GM19372 (cell line): ENCODE measurements around the gene TAOK1.
"Not testable (repeated sequence)": the region's sequence is repeated elsewhere in the genome, so short reads cannot be mapped to it uniquely, and the experiment has no call there.

Experiments
- ATAC-seq: cut with Tn5 transposase; IDR thresholded peaks from one replicate; pipeline ENCODE4 v1.9.1; 2021; ENCODE audit warnings: mild to moderate bottlenecking, low read depth, moderate library complexity; ENCODE audit not compliant: unreplicated experiment

The TAOK1 gene

DNA sequence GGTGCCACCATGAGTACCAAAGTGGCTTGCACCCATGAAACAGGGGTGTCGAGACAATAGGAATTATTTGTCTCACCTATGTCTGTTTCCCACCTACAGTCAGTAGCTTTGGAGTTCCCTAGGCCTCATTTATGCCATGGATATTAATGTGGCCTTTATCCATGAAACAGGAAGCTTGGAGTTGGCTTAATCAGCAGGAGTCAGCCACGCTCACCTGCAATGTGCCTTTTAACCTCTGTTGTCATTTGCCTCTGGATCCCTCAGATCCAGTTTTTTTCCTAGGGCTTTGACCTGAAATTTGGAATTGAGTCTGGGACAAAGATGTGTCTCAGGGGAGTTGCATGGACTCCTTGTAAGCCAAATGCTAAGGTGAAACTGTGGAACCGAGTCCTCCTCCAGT lies 44.4 kb downstream of the TAOK1 start:
- no peak for ATAC-seq

DNA sequence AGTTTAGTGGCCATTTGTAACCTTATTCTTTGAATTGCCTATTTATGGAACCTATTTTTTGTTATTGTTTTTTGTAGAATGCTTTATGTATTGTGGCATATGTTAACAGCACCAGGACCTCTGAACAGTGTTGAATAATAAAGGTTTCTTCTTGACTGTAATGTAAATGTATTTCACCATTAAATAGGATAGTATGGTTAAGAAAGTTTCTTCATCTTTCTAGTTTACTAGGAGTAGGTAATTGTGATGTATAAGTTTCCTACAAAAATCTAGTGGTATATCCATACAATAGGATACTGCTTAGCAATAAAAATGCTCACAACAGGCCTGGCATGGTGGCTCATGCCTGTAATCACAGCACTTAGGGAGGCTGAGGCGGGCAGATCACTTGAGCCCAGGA lies 52.3 kb downstream of the TAOK1 start:
- no peak for ATAC-seq

DNA sequence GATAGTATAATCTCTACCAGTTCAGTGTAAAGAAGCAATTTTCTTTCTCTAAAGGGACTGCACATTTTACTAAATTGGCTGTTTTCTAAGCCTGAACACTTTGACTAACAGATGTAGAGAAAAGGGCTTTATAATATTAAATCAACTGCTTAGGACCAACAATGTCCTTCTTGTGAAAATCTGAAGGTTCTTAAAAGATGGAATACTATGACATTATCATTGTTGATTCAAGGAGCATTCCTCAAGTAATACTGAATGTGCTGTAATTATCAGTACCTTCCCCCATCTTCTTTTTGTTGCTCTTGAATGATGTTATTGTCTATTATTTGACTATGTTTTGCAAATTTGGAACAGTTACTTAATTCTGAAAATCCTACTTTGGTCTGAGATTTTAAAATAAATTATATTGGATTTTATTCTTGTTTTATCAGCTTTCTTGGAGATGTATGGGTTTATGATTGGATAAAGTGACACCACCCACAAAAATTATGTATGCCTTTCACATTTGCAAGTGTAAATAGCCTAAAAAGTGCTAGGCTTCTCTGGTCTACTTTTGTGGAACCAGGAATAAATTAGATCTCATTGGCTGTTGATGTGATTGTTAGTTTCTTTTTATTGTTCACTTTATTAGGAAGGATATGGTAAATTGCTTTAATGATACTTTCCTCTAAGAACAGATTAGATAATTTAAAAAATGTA lies 53.0 kb downstream of the TAOK1 start:
- no peak for ATAC-seq

DNA sequence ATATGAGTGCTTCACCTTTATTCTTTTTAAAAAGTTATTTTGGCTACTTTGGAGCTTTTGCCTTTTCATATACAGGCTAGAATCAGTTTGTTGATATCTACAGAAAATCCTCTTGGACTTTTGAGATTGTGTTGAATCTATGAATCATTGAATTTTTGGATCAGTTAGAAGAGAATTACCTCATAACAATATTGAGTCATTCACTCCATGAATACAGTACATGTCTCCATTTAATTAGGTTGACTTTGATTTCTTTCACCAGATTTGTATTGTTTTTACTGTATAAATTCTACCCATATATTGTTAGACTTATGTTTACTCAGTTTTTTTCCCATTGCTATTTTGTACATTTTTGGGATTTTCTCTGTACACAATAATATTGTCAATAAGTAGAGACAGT lies 54.4 kb downstream of the TAOK1 start:
- ATAC-seq, result no peak

DNA sequence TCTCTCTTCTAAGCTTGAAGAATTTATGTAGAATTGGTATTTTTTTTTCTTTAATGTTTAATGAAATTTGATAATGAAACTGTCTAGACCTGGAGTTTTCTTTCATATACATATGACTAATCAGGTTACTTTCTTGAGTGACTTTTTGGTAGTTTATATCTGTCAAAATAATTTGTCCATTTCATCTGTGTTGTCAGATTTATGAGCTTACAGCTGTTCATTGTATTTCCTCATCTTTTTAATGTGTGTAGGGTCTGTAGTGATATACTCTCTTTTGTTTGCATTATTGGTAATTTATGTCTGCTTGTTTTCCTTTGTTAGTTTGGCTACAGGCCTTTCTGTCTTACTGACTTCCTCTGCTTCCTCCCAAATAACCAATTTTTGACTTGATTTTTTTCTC lies 55.7 kb downstream of the TAOK1 start:
- no peak for ATAC-seq

DNA sequence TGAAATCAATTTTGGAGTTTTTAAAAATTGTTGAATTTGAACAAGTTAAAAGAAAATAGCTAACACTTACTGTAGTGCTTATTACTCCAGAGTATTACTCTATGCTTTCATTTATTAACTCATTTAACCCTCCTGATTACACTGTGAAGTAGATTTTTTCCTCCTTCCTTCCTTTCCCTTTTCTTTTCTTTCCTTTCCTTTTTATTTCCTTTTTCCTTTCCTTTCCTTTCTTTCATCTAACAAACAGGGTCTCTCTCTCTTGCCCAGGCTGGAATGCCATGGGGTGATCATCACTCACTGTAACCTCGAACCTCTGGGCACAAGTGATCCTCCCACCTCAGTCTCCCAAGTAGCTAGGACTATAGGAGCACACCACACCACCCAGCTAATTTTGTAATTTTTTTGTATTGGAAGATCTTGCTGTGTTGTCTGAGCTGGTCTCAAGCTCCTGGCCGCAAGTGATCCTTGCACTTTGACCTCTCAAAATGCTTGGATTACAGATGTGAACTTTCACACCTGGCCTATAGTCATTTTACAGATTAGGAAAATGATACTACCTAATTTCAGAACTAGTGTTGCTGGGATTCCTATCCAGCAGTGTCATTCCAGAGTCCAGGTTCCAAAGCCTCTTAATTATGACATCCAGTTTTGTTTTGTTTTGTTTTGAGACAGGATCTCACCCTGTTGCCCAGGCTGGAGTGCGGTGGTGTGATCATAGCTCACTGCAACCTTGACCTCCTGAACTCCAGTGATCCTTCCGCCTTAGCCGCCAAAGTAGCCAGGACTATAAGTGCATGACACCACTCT lies 59.9 kb downstream of the TAOK1 start:
- ATAC-seq, result no peak

DNA sequence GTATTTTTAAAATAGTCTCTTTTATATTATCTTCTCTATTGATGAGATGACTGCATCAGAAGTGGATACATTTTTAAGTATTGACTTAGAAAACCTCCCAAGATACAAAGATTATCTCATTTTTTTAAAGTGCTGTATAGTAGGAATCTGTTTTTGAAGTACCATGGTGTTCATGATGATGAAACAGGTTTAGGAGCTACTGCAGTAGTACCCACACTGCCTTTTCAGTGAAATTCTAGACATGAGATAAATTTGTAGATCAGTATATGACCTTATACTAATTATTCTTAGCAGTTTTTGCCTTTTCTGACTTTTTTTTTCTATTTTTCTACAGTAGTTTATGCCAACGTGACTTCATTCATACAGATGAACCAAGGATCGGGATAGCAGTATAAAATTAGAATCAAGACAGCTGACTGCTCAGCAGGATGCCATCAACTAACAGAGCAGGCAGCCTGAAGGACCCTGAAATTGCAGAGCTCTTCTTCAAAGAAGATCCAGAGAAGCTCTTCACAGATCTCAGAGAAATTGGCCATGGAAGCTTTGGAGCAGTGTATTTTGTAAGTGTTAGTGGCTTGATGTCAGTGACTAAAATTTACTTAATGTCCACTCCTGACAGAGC lies 61.1 kb downstream of the TAOK1 start:
- no peak for ATAC-seq

DNA sequence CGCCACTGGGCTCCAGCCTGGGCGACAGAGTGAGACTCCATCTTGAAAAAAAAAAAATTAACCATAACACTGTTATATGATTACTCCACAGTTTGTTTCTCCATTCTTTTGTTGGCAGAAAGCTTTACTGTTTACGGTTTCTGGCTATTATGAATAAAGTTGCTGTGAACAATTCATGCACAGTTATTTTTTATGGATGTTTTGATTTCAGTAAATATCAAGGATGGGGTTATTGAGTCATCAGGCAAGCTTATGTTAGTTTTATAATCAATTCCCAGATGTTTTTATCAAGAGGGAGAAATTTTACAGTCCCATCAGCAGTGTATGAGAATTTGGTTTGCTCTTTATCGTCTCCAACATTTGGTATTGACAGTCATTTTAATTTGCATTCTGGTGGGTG lies 67.9 kb downstream of the TAOK1 start:
- ATAC-seq, result no peak

DNA sequence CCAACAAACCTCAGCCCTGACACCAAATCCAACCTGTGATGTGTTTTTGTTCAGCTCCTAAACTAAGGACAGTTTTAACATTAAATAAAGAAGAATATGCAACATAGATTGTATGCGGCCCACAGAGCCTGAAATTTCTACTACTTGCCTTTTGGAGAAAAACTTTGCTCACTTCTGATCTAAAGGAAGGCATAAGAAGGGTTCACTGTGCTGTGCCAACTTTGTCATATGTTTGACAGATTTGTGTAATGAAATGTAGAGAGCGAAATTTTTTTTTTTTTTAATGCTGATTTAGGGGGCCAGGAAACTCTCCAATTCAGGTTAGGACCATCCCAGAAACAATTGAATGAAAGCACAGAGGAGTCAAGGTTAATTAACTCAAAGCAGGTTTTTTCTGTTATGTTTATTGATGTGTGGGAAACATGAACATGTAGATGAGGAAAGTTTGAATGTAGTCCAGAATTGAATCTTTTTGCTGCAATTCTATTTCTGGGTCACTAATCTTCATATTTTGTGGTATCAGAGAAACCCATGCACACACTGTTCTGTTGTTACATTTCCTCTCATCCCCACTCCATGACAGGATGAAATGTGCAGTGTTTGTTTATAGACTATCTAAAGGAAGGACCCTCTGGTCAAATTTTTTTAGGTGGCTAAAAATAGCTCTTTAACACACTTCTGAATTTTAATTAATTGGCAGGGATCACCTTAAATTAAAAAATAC lies 71.5 kb downstream of the TAOK1 start:
- ATAC-seq, result no peak

DNA sequence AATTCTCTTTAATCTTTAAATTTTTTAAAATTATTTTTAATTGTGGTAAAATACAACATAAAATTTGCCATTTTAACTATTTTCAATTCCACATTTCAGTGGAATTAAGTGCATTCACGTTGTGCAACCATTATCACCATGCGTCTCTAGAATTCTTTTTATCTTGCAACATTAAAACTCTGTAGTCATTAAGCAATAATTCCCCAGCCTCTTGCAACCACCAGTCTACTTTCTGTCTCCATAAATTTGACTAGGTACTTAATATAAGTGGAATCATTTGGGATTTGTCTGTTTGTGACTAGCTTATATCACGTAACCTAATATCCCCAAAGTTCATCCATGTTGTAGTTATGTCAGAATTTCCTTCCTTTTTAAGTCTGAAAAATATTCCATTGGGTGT lies 79.1 kb downstream of the TAOK1 start:
- no peak for ATAC-seq

DNA sequence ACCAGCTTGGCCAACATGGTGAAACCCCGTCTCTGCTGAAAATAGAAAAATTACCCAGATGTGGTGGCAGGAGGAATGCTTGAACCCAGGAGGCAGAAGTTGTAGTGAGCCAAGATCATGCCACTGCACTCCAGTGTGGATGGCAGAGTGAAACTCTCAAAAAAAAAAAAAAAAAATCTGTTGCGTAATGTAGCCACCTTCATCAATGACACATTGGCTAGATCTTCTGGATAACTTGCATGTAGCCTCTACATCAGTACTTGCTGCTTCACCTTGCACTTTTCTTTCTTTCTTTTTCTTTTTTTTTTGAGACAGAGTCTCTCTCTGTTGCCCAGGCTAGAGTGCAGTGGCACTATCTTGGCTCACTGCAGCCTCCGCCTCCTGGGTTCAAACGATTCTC lies 83.3 kb downstream of the TAOK1 start:
- not testable (repeated sequence) for ATAC-seq

DNA sequence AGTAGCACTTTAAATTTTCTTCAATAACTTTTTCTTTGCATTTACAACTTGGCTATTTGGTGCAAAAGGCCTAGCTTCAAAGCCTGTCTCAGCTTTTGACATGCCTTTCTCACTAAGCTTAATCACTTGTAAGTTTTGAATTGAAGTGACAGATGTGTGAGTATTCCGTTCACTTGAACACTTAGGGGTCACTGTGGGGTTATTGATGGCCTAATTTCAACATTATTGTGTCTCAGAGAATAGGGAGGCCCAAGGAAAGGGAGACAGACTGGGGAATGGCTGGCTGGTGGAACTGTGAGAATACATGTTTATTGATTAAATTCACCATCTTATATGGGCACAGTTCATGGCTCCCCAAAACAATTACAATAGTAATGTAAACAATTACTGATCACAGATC lies 84.1 kb downstream of the TAOK1 start:
- no peak for ATAC-seq

DNA sequence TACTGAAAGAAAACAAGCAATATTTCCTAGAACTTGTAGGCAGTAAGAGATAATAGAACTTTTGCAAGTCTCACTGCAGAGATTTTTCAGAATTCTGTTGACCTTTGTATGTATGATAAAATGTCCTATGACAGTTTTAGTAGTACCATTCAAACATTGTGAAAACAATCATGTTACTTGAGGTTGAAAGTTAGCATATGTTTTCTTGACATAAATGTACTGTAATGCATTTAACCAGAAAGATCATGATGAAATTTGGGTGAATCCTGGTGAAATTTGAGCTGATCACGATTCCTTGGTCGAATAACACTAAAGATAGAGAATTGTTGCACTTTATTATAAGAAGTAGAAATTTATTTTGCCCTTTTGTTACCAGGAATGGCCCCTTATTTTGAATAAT lies 85.7 kb downstream of the TAOK1 start:
- no peak for ATAC-seq

DNA sequence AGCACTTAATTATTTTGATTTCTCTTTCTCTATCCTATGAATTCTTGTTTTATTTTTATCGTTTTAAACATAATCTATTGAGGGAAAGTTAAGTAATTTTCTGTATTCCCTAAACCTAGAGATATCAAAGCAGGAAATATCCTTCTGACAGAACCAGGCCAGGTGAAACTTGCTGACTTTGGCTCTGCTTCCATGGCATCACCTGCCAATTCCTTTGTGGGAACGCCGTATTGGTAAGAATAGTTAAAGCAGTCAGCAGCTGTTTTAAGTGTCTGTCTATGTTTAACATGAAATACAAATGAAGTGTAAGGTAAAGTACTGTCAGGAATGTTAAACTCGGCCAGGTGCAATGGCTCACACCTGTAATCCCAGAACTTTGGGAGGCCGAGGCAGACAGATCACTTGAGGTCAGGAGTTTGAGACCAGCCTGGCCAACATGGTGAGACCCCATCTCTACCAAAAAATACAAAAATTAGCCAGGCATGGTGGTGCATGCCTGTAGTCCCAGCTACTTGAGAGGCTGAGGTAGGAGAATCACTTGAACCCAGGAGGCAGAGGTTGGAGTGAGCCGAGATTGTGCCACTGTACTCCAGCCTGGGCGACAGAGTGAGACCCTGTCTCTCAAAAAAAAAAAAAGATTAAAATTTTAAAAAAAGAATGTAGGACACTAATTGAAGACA lies 90.2 kb downstream of the TAOK1 start:
- ATAC-seq, result not testable (repeated sequence)

DNA sequence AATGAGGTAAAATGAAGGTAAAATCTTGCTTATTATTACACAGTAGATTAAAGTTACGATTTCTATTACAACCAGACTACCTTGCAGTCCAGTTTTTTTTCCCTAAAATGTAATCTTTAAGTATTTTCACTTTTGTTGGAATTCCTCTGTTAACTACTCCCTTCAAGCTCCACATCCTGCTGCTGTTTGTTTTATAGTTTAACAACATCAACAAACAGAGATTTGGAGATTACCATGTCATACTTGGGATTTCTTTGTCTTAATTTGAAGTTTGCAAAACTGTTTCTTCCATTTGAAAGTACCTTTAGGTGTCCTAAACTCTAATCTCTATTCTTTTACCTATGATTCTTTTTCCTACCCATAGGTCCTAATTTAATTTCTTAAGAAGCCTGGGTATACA lies 93.3 kb downstream of the TAOK1 start:
- ATAC-seq, result no peak

DNA sequence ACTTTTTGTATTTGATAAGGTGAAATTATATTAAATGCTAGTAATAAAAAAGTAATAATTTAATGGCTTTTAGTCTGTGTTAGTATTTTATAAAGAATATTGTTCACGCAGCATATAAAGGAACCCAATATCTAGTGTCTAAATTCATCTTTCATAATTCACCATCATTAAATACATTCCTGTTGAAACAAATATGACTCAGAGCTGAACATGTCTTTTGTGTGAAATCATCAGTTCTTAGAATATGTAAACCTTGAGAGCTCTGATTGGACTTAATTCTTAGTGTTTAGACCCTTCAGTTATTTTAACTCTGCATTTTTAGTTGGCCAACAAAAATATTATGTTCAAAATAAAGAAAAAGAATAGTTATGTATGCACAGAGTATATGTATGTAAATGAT lies 104.8 kb downstream of the TAOK1 start:
- ATAC-seq, result no peak

DNA sequence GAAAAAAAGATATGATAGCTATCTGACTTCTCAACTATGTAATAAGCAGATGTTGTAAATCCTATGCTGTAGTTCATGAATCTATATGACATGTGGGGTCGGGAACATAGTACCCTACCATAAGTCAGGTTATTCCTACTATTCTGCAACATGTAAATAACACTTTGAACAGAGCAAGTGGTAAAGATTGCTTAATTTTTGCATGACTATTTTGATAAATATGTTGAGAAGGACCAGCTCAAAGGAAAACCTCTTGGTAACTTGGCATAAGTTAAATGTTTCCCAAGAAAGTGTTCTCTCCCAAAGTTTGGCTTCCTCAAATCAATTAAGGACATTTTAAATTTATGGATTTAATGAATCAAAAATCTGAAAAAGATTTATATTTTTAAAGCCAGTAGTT lies 114.5 kb downstream of the TAOK1 start:
- no peak for ATAC-seq

DNA sequence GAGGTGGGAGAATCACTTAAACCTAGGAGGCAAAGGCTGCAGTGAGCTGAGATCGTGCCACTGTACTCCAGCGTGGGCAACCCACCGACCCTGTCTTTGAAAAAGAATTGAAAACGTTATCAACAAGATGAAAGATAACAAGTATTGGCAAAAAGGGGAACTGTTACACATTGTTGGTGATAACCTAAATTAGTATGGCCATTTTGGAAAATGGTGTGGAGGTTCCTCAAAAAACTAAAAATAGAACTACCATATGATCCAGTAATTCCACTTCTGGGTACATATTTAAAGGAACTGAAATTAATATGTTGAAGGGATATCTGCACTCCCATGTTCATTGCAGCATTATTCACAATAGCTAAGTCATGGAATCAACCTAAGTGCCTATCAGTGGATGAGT lies 115.7 kb downstream of the TAOK1 start:
- ATAC-seq, result no peak

DNA sequence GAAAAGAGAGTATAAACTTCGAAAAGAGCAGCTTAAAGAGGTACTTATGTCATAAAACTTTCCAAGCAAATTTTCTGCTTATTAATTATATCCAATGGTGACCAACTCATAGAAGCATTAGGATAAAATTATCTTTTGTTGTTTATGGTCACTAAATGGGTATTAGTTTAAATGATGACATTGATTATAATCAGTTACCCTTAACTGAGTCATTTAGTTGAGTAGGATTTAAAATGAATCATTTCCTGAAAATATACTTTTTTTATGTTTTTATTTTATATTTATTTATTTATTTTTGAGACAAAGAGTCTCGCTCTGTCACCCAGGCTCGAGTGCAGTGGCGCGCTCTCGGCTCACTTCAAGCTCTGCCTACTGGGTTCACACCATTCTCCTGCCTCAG lies 120.8 kb downstream of the TAOK1 start:
- no peak for ATAC-seq

DNA sequence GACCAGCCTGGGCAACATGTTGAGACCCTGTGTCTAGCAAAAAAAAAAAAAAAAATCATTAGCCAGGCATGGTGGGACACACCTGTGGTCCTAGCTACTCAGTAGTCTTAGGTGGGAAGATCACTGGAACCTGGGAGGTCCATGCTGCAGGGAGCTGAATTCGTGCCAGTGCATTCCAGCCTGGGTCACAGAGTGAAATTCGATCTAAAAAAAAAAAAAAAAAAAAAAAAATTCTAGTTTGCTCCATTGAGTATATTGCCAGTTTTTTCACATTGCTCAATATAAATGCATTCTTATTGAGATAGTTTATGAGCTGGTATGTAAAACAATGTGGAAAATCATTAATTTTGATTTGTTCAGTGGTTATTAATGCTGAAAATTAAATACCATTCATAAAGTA lies 124.6 kb downstream of the TAOK1 start:
- no peak for ATAC-seq

DNA sequence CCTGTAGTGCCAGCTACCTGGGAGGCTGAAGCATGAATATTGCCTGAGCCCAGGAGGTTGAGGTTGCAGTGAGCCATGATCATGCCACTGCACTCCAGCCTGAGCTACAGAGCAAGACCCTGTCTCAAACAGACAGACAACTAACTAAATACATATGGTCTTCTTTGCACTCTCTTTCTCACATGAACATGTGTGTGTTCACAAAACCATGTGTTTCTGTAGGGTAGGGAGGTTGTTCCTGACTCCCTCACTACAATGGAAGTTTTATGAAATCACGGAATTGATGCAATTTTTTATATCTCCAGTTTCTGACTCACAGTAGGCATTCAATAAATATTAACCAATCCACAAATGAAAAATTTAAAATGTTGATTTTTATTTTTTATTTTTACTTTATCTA lies 128.2 kb downstream of the TAOK1 start:
- ATAC-seq, result no peak
